Osteoblast (primary cell): ENCODE results near the gene LY6G6F. TPM values are rescaled to one million over a fixed set of nuclear protein-coding genes. Genes with fewer than 3 reads are reported as not detected.

Source experiments
- DNase-seq: peaks from one replicate; pipeline ENCODE4 v3.0.0; 2011; ENCODE audit warnings: low spot score, mixed read lengths; ENCODE audit not compliant: insufficient read length; ENCODE audit errors: missing footprints
- H2AFZ ChIP-seq: 2 replicates; pipeline ENCODE4 v1.6.0; 2011; ENCODE audit warnings: mild to moderate bottlenecking, low read length
- H3K27ac ChIP-seq: 2 replicates; pipeline ENCODE4 v1.5.1; 2011; ENCODE audit warnings: mild to moderate bottlenecking, low read depth, low read length, moderate library complexity
- H3K27me3 ChIP-seq: 2 replicates; pipeline ENCODE4 v1.6.0; 2012; ENCODE audit warnings: mild to moderate bottlenecking, control low read depth, inconsistent platforms, low read length, moderate library complexity; ENCODE audit not compliant: insufficient read depth
- H3K36me3 ChIP-seq: 2 replicates; pipeline ENCODE4 v1.5.1; 2011; ENCODE audit warnings: mild to moderate bottlenecking, low read length, control low read depth, moderate library complexity; ENCODE audit not compliant: insufficient read depth
- H3K4me1 ChIP-seq: 2 replicates; pipeline ENCODE4 v1.5.1; 2011; ENCODE audit warnings: mild to moderate bottlenecking, low read length, control low read depth, moderate library complexity; ENCODE audit not compliant: insufficient read depth
- H3K4me2 ChIP-seq: 2 replicates; pipeline ENCODE4 v1.6.0; 2011; ENCODE audit warnings: mild to moderate bottlenecking, low read length; ENCODE audit not compliant: insufficient read depth
- H3K4me3 ChIP-seq: fragments of 200-600 bp; sonication (generic); 3 replicates; pipeline ENCODE4 v1.5.1; 2012; ENCODE audit warnings: mild to moderate bottlenecking, low read length, inconsistent platforms; ENCODE audit not compliant: insufficient read depth
- H3K79me2 ChIP-seq: 2 replicates; pipeline ENCODE4 v1.6.0; 2012; ENCODE audit warnings: mild to moderate bottlenecking, low read length, control low read depth, inconsistent platforms; ENCODE audit not compliant: insufficient read depth
- H3K9me3 ChIP-seq: 2 replicates; pipeline ENCODE4 v1.5.1; 2011; ENCODE audit warnings: low read depth, low read length, control low read depth
- H4K20me1 ChIP-seq: 2 replicates; pipeline ENCODE4 v1.6.0; 2012; ENCODE audit warnings: mild to moderate bottlenecking, low read length, control low read depth; ENCODE audit not compliant: insufficient read depth
- total RNA-seq: library from RNA; depleted of rRNA; stranded (reverse); fragments of >200 nt; gene quantifications from 2 replicates; pipeline ENCODE4 v1.2.3, GENCODE V29; 2012
- TF ChIP-seq, protein P1 (sequence below): IDR thresholded peaks from 2 replicates; pipeline ENCODE4 v1.5.1; 2011; ENCODE audit warnings: mild to moderate bottlenecking, low read depth, low read length, moderate library complexity; ENCODE audit errors: extremely low read depth

The LY6G6F gene
- total RNA-seq: not detected in 2 replicates

- TF ChIP-seq, protein P1, sequence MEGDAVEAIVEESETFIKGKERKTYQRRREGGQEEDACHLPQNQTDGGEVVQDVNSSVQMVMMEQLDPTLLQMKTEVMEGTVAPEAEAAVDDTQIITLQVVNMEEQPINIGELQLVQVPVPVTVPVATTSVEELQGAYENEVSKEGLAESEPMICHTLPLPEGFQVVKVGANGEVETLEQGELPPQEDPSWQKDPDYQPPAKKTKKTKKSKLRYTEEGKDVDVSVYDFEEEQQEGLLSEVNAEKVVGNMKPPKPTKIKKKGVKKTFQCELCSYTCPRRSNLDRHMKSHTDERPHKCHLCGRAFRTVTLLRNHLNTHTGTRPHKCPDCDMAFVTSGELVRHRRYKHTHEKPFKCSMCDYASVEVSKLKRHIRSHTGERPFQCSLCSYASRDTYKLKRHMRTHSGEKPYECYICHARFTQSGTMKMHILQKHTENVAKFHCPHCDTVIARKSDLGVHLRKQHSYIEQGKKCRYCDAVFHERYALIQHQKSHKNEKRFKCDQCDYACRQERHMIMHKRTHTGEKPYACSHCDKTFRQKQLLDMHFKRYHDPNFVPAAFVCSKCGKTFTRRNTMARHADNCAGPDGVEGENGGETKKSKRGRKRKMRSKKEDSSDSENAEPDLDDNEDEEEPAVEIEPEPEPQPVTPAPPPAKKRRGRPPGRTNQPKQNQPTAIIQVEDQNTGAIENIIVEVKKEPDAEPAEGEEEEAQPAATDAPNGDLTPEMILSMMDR: no peak
- Histone ChIP-seq H3K36me3 (no peaks in the 10 kb centered on the region), H2AFZ (no peak within 1 kb of the TSS), H3K4me3 (no peak within 1 kb of the TSS), H3K9me3 (no peaks in the 10 kb centered on the region), H3K4me2 (no peak within 1 kb of the TSS), H3K79me2 (peaks cover 13% of the 10 kb centered on the region), H3K4me1 (peaks cover 8% of the 10 kb centered on the region), H3K27ac (no peak within 1 kb of the TSS), H3K27me3 (no peaks in the 10 kb centered on the region), H4K20me1 (peaks cover 4% of the 10 kb centered on the region)
- no peak for DNase-seq
These were observed at the start of gene LY6G6F for GRCh38 chr6:31706599-31706998. LY6G6F (plus strand) TSS chr6:31706866; CDS start chr6:31706907, 41 bp downstream.

- Histone ChIP-seq H3K4me2 (no peak overlapping the region), H3K27ac (no peak overlapping the region), H3K4me3 (no peak overlapping the region), H3K36me3 (peaks cover 22% of the 10 kb centered on the region), H3K79me2 (peaks cover 63% of the 10 kb centered on the region), H3K27me3 (no peaks in the 10 kb centered on the region), H3K4me1 (peaks cover 31% of the 10 kb centered on the region), H2AFZ (no peak overlapping the region), H3K9me3 (no peaks in the 10 kb centered on the region), H4K20me1 (peaks cover 22% of the 10 kb centered on the region)
- no peak for DNase-seq
- TF ChIP-seq, protein P1: no peak
These were observed 49.1 kb upstream of the LY6G6F start for GRCh38 chr6:31657406-31658157.

DNA sequence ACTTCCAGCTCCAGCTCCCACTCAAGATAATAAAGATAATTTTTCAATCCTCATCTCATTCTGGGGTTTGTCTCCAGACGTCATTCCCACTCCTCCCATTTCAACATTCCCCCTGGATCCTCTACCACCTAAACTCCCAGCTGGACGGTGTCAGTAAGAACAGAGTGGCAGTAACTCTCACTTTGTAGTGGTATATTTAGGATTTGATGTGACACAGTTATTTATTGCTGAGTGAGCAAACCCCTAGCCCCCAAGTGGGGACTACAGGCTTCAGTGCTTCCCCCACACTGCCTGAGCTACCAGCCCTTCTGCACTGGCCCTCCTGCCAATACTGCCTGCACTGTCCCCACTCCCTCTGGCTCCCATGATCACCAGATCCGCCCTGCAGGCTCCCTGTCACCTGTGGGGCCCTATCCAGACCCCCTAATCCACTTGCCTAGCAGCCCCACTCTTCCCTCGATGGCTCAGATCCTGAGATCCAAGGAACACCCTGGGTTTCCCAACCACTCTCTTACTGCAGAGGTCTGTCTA is 48.4 kb upstream of the LY6G6F start:
- H3K9me3 ChIP-seq: no peaks in the 10 kb centered on the region
- H3K36me3 ChIP-seq: peaks cover 23% of the 10 kb centered on the region
- no peak overlapping the region for H3K4me3 ChIP-seq
- peaks cover 22% of the 10 kb centered on the region for H4K20me1 ChIP-seq
- no peak overlapping the region for H2AFZ ChIP-seq
- TF ChIP-seq, protein P1: no peak
- H3K27ac ChIP-seq: no peak overlapping the region
- no peak for DNase-seq
- H3K4me1 ChIP-seq: peaks cover 35% of the 10 kb centered on the region
- H3K27me3 ChIP-seq: no peaks in the 10 kb centered on the region
- H3K79me2 ChIP-seq: peaks cover 68% of the 10 kb centered on the region
- H3K4me2 ChIP-seq: no peak overlapping the region

DNA sequence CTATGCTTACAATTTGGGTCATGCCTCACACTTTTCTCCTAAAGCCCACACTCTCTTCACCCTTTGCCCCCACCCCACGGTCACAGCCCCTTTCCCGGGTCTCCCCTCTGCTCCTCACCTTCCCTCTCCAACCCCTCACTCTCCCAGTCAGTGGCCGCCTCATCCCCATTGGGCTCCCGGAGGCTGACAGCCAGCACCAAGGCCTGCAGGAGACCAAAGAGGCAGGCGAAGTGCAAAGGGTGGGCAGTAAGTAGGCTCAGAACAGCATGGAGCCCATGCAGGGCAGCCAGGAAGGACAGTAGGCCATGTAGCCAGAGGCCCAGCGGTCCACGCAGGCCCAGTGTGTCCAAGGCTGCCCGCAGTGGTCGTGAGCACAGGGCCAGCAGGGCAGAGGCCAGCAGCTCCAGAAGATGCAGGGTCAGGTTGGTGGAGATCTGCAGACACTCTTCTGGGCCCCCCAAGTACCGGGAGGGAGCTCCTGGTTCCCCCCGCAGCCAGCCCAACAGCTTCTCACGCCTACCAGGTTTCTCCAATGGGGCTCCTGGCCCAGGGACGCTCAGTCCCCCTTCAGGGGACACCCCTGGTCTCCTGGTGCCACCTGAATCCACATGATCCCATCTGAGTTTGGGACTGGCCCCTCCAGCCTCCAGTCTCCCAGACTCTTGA is 47.5 kb upstream of the LY6G6F start:
- peaks cover 22% of the 10 kb centered on the region for H4K20me1 ChIP-seq
- peaks cover 73% of the 10 kb centered on the region for H3K79me2 ChIP-seq
- TF ChIP-seq, protein P1: no peak
- H3K4me2 ChIP-seq: peak overlapping the region; percentile 100
- H3K4me3 ChIP-seq: peak overlapping the region; percentile 82
- no peaks in the 10 kb centered on the region for H3K27me3 ChIP-seq
- no peak for DNase-seq
- H3K27ac ChIP-seq: no peak overlapping the region
- H3K9me3 ChIP-seq: no peaks in the 10 kb centered on the region
- H3K36me3 ChIP-seq: peaks cover 23% of the 10 kb centered on the region
- peaks cover 38% of the 10 kb centered on the region for H3K4me1 ChIP-seq
- no peak overlapping the region for H2AFZ ChIP-seq
